Panc1 (cell line): ENCODE results near the gene PAH. TPM values are rescaled to one million over a fixed set of nuclear protein-coding genes. Genes with fewer than 3 reads are reported as not detected.
A peak's percentile ranks its signal among the peaks of the same experiment; 100 is the strongest.

ENCODE experiments used
- ATAC-seq: fragments of 200-7000 bp; cut with Tn5 transposase; 2 replicates; pipeline ENCODE4 v1.9.1; 2020; ENCODE audit warnings: mild to moderate bottlenecking, moderate library complexity
- Bru-seq: library from RNA; stranded (reverse); fragments of 400-500 nt; gene quantifications from one replicate; lab custom pipeline; 2021; lab: Mats Ljungman, UMichigan
- BruChase-seq, 2 experiments: library from RNA; stranded (reverse); fragments of 400-500 nt; gene quantifications; one replicate each; lab custom pipeline; 2021; lab: Mats Ljungman, UMichigan
- BruUV-seq: library from RNA; stranded (reverse); fragments of 400-500 nt; replicated peaks from 2 replicates; lab custom pipeline; 2021; lab: Mats Ljungman, UMichigan
- CTCF ChIA-PET: fragments of 300-600 bp; sonication (Branson Sonifier 250); formaldehyde crosslinking; loops from one replicate; lab custom pipeline; 2022; ENCODE audit warnings: antibody characterized with exemption; lab: Charles Lee
- POLR2A ChIA-PET: fragments of 300-600 bp; sonication (Branson Sonifier 250); formaldehyde crosslinking; loops from one replicate; lab custom pipeline; 2022; ENCODE audit warnings: antibody characterized with exemption; lab: Charles Lee
- DNase-seq: peaks from one replicate; pipeline ENCODE4 v3.0.0-alpha.2; 2010; ENCODE audit warnings: low read depth, low spot score
- H3K27ac ChIP-seq: 2 replicates; pipeline ENCODE4 v1.5.1; 2011; ENCODE audit warnings: mild to moderate bottlenecking, low read length, inconsistent platforms
- H3K27me3 ChIP-seq: fragments of 200-500 bp; sonication (Bioruptor generic); 2 replicates; pipeline ENCODE4 v1.6.0; 2014; ENCODE audit warnings: low read length, inconsistent platforms; ENCODE audit not compliant: control insufficient read depth, insufficient read depth
- H3K36me3 ChIP-seq: fragments of 200-500 bp; sonication (Bioruptor generic); 2 replicates; pipeline ENCODE4 v1.5.1; 2014; ENCODE audit warnings: inconsistent platforms, mild to moderate bottlenecking, low read length, moderate library complexity; ENCODE audit not compliant: control insufficient read depth, insufficient read depth
- H3K4me1 ChIP-seq: 2 replicates; pipeline ENCODE4 v1.5.1; 2011; ENCODE audit warnings: inconsistent platforms, mild to moderate bottlenecking, low read length, moderate library complexity; ENCODE audit not compliant: control insufficient read depth, insufficient read depth
- H3K4me3 ChIP-seq, 2 experiments: 2 replicates each; pipeline ENCODE4 v1.5.1; 2011 to 2012; ENCODE audit warnings: low read depth in 2 of 2, low read length in 2 of 2, mild to moderate bottlenecking in 2 of 2, inconsistent platforms in 1 of 2, moderate library complexity in 1 of 2
- H3K9me3 ChIP-seq: fragments of 200-500 bp; sonication (Bioruptor generic); 2 replicates; pipeline ENCODE4 v1.5.1; 2014; ENCODE audit warnings: low read depth, mild to moderate bottlenecking, inconsistent platforms, low read length, moderate library complexity; ENCODE audit not compliant: control insufficient read depth, insufficient read depth
- CTCF ChIP-seq: fragments of 450-650 bp; IDR thresholded peaks from 2 replicates; pipeline ENCODE4 v1.5.1; 2017; ENCODE audit warnings: mild to moderate bottlenecking
- POLR2AphosphoS5 ChIP-seq: IDR thresholded peaks from 2 replicates; pipeline ENCODE4 v1.6.1; 2012; ENCODE audit warnings: mild to moderate bottlenecking, low read depth, low read length, moderate library complexity
- REST ChIP-seq, 2 experiments: IDR thresholded peaks; 2 replicates each; pipeline ENCODE4 v1.6.1; 2011 to 2012; ENCODE audit warnings: low read depth in 2 of 2, control low read depth in 1 of 2, low read length in 1 of 2, mild to moderate bottlenecking in 1 of 2, moderate library complexity in 1 of 2; ENCODE audit not compliant: insufficient read depth in 1 of 2
- SIN3A ChIP-seq: IDR thresholded peaks from 2 replicates; pipeline ENCODE4 v1.6.1; 2012; ENCODE audit warnings: low read depth, mild to moderate bottlenecking, low read length, moderate library complexity, borderline replicate concordance; ENCODE audit not compliant: insufficient read depth
- TCF7L2 ChIP-seq: IDR thresholded peaks from 2 replicates; pipeline ENCODE4 v1.6.1; 2011; ENCODE audit warnings: mild to moderate bottlenecking, low read depth, low read length, inconsistent platforms
- in situ Hi-C: cut with HindIII; loops from 2 replicates; pipeline ENCODE4 v1.10.0; 2016; ENCODE audit warnings: low sequenced_read_pairs, low pct_unique_long_range_greater_than_20kb
- intact Hi-C: fragments of 100-400 bp; cut with micrococcal nuclease; formaldehyde crosslinking; loops from one replicate; pipeline ENCODE4 v1.10.0; 2022; ENCODE audit not compliant: unreplicated experiment
- long read RNA-seq: library from polyadenylated mRNA; unstranded; transcript quantifications from one replicate; pipeline ENCODE4 v2.0.0, GENCODE V29; 2021; ENCODE audit not compliant: unreplicated experiment
- polyA plus RNA-seq: library from polyadenylated mRNA; unstranded; fragments of >200 nt; gene quantifications from one replicate; pipeline ENCODE4 v1.2.1, GENCODE V29; 2012; ENCODE audit warnings: missing spikeins; ENCODE audit not compliant: insufficient read length
- total RNA-seq: library from RNA; stranded (reverse); gene quantifications from one replicate; pipeline ENCODE4 v1.2.1, GENCODE V29; 2021; ENCODE audit not compliant: unreplicated experiment

Gene PAH
- 0.51 TPM for total RNA-seq
- polyA plus RNA-seq, result not detected
- Bru-seq, nascent RNA, result percentile 17 among the genes with signal in this experiment
- percentile 10 among the genes with signal in this experiment for BruChase-seq, experiment 1, labeled RNA remaining after a 2-hour chase
- percentile 13 among the genes with signal in this experiment for BruChase-seq, experiment 2, labeled RNA remaining after a 6-hour chase
- long read RNA-seq, result 0 reads

- Histone ChIP-seq H3K36me3 (no peaks in the 10 kb centered on the region), H3K4me3 (peak within 1 kb of the TSS; percentile 10 to 41; a peak in 3 of 4 replicates), H3K27ac (no peak within 1 kb of the TSS), H3K9me3 (no peaks in the 10 kb centered on the region), H3K27me3 (no peaks in the 10 kb centered on the region), H3K4me1 (no peaks in the 10 kb centered on the region)
- ATAC-seq (no peak; the same call in 1 of the 2 replicates), DNase-seq (no peak)
- TF ChIP-seq POLR2AphosphoS5 (no peak), TCF7L2 (no peak), CTCF (peak; percentile 13; the same call in 1 of the 2 replicates), SIN3A (no peak), REST (IDR thresholded peaks at IDR 0.05; ENCODE audit: insufficient read depth in 1 of 2, low read depth in 2 of 2, low read length in 1 of 2) (no peak)
- ChIA-PET CTCF (no interaction called here), POLR2A (no interaction called here)
- in situ Hi-C loops (no loop called here), intact Hi-C loops (no loop called here)
- BruUV-seq, result no TSS peak
Observed at GRCh38 chr12:102917026-102917787, at the start of gene PAH. Gene PAH, minus strand, starts transcription at chr12:102917244. Its CDS starts 114 bp downstream, at chr12:102917130.

- BruUV-seq, result no TSS peak
- H3K36me3 ChIP-seq, result no peaks in the 10 kb centered on the region
- no peaks in the 10 kb centered on the region for H3K9me3 ChIP-seq
- intact Hi-C loops (no loop called here), in situ Hi-C loops (no loop called here)
- H3K27ac ChIP-seq, result no peak overlapping the region
- ChIA-PET CTCF (no interaction called here), POLR2A (no interaction called here)
- TF ChIP-seq POLR2AphosphoS5 (no peak), CTCF (no peak)
- ATAC-seq (no peak), DNase-seq (no peak)
- H3K27me3 ChIP-seq, result peaks cover 22% of the 10 kb centered on the region
- H3K4me1 ChIP-seq, result no peaks in the 10 kb centered on the region
- no peak overlapping the region for H3K4me3 ChIP-seq
Observed at GRCh38 chr12:102966200-102966863, 49.3 kb upstream of the PAH start.
